Loucy (cell line): Measurements from ENCODE around the gene TIMM13.

ENCODE experiments used
- H2AFZ ChIP-seq: fragments of 200-600 bp; sonication (generic); 2 replicates; pipeline ENCODE4 v1.6.0; 2016; ENCODE audit warnings: antibody characterized with exemption, mild to moderate bottlenecking, low read length, moderate library complexity
- H3F3A ChIP-seq: fragments of 200-600 bp; 2 replicates; pipeline ENCODE4 v1.6.0; 2016; ENCODE audit warnings: antibody characterized with exemption, low read depth, mild to moderate bottlenecking
- H3K27me3 ChIP-seq: fragments of 200-600 bp; sonication (generic); 2 replicates; pipeline ENCODE4 v1.6.1; 2014; ENCODE audit warnings: low read length, mild to moderate bottlenecking; ENCODE audit not compliant: insufficient read depth, poor library complexity, severe bottlenecking
- H3K36me3 ChIP-seq: fragments of 200-600 bp; sonication (generic); 2 replicates; pipeline ENCODE4 v1.6.1; 2016; ENCODE audit warnings: low read length; ENCODE audit not compliant: insufficient read depth
- H3K4me1 ChIP-seq: fragments of 200-600 bp; sonication (generic); 2 replicates; pipeline ENCODE4 v1.5.1; 2014; ENCODE audit warnings: low read length, mild to moderate bottlenecking; ENCODE audit not compliant: insufficient read depth, poor library complexity, severe bottlenecking
- H3K4me2 ChIP-seq: fragments of 200-600 bp; sonication (generic); 2 replicates; pipeline ENCODE4 v1.6.0; 2014; ENCODE audit warnings: antibody characterized with exemption, low read length, low read depth, mild to moderate bottlenecking; ENCODE audit not compliant: poor library complexity, severe bottlenecking
- H3K4me3 ChIP-seq: fragments of 200-600 bp; sonication (generic); 2 replicates; pipeline ENCODE4 v1.5.1; 2014; ENCODE audit warnings: low read length, mild to moderate bottlenecking, mixed read lengths; ENCODE audit not compliant: poor library complexity, severe bottlenecking
- H3K79me2 ChIP-seq: fragments of 200-600 bp; sonication (generic); 2 replicates; pipeline ENCODE4 v1.6.1; 2014; ENCODE audit warnings: low read length; ENCODE audit not compliant: insufficient read depth
- H3K9ac ChIP-seq: fragments of 200-600 bp; sonication (generic); 2 replicates; pipeline ENCODE4 v1.6.0; 2014; ENCODE audit warnings: mild to moderate bottlenecking, low read depth, low read length, moderate library complexity; ENCODE audit not compliant: poor library complexity, severe bottlenecking
- H3K9me2 ChIP-seq: fragments of 200-600 bp; sonication (generic); replicated peaks from 2 replicates; pipeline ENCODE4 v1.6.1; 2016; ENCODE audit warnings: low read depth, low read length, mixed read lengths
- H3K9me3 ChIP-seq: fragments of 200-600 bp; sonication (generic); 2 replicates; pipeline ENCODE4 v1.6.1; 2014; ENCODE audit warnings: mild to moderate bottlenecking, antibody characterized with exemption, low read length, low read depth; ENCODE audit not compliant: insufficient read depth
- H4K20me1 ChIP-seq: fragments of 200-600 bp; sonication (generic); 2 replicates; pipeline ENCODE4 v1.6.0; 2014; ENCODE audit warnings: antibody characterized with exemption, low read length, mild to moderate bottlenecking; ENCODE audit not compliant: insufficient read depth, poor library complexity, severe bottlenecking
- CTCF ChIP-seq: fragments of 200-600 bp; sonication (generic); conservative IDR thresholded peaks from 2 replicates; pipeline ENCODE4 v1.5.1; 2014; ENCODE audit warnings: mild to moderate bottlenecking, antibody characterized with exemption, low read length
- EZH2phosphoT487 ChIP-seq: fragments of 200-600 bp; IDR thresholded peaks from 2 replicates; pipeline ENCODE4 v1.6.1; 2018; ENCODE audit warnings: antibody characterized with exemption, mild to moderate bottlenecking, moderate library complexity, borderline replicate concordance

The TIMM13 gene

GRCh38 chr19:2428321-2428690 lies 920 bp upstream of the TIMM13 start:
- Histone ChIP-seq H3K9me2 (no peaks in the 10 kb centered on the region), H3K4me2 (peak overlapping the region; percentile 61), H3K36me3 (peaks cover 27% of the 10 kb centered on the region; the same call in 1 of the 2 replicates), H3K9ac (no peak overlapping the region), H3K27me3 (no peaks in the 10 kb centered on the region), H3K79me2 (peaks cover 26% of the 10 kb centered on the region), H3F3A (no peaks in the 10 kb centered on the region), H3K4me3 (no peak overlapping the region), H2AFZ (no peak overlapping the region), H3K9me3 (no peaks in the 10 kb centered on the region), H4K20me1 (peaks cover 23% of the 10 kb centered on the region), H3K4me1 (peaks cover 8% of the 10 kb centered on the region)
- no peak for TF ChIP-seq EZH2phosphoT487
- TF ChIP-seq CTCF = no peak

- Histone ChIP-seq H3K36me3 (peaks cover 22% of the 10 kb centered on the region; the same call in 1 of the 2 replicates), H3K4me3 (peak overlapping the region; percentile 88), H2AFZ (peak overlapping the region; percentile 82), H3K4me1 (peaks cover 8% of the 10 kb centered on the region), H4K20me1 (peaks cover 23% of the 10 kb centered on the region), H3F3A (no peaks in the 10 kb centered on the region), H3K4me2 (peak overlapping the region; percentile 100), H3K9me3 (no peaks in the 10 kb centered on the region), H3K79me2 (peaks cover 26% of the 10 kb centered on the region), H3K27me3 (no peaks in the 10 kb centered on the region), H3K9me2 (no peaks in the 10 kb centered on the region), H3K9ac (peak overlapping the region; percentile 80)
- TF ChIP-seq EZH2phosphoT487 = no peak
- no peak for TF ChIP-seq CTCF
Measured at GRCh38 chr19:2426611-2427428, 566 bp downstream of the TIMM13 start.

GRCh38 chr19:2425622-2426581 lies 1.5 kb downstream of the TIMM13 start:
- Histone ChIP-seq H3K27me3 (no peaks in the 10 kb centered on the region), H3K79me2 (peaks cover 26% of the 10 kb centered on the region), H3F3A (no peaks in the 10 kb centered on the region), H3K4me2 (peak overlapping the region; percentile 100), H3K9me2 (no peaks in the 10 kb centered on the region), H3K4me1 (peaks cover 8% of the 10 kb centered on the region), H3K4me3 (peak overlapping the region; percentile 88), H4K20me1 (peaks cover 23% of the 10 kb centered on the region), H3K36me3 (peaks cover 13% of the 10 kb centered on the region; the same call in 1 of the 2 replicates), H2AFZ (no peak overlapping the region), H3K9me3 (no peaks in the 10 kb centered on the region), H3K9ac (peak overlapping the region; percentile 80)
- TF ChIP-seq CTCF (no peak), EZH2phosphoT487 (no peak)
